GM19193 (cell line): Measurements from ENCODE around the gene GRM1.

ENCODE experiments used
- POLR2A ChIP-seq: IDR thresholded peaks from 4 replicates; pipeline ENCODE4 v1.6.1; 2011; ENCODE audit not compliant: insufficient read depth, insufficient read length; ENCODE audit errors: extremely low read depth

Gene GRM1

DNA sequence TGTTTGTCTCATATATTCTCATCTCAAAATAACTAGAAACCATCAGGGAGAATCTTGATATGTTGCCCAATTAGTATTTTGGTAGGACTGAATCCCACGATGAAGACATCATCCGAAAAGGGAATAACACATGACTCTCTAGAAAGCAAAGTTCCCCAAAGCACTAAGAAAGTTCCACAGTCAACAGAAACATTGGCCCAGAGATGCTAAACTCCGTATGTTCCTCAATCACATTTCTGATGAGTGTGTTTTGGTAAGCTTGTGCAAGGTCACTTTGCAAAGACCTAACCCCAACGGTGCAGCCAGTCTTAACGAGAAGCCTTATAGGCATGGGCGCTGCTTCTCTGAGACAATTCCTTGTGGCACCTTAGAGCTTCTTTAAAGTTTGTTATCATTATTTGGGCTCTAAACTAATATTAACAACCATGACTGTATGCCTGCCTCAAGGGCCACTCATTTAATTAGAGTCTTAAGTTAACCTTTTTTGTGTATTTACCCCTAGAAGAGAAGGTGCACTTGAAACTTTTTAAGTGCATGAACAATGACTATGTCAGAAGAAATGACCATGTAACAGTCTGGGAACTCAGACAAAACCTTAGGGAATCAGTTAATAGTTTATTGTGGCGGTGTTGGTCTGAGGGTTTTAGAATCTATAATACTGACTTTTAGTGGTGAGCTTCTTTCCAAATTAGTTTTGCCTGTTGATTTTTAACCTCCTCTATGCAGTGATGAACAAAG, 312.8 kb downstream of the GRM1 start:
- TF ChIP-seq POLR2A, result no peak

GRCh38 chr6:146345598-146345997, 316.7 kb downstream of the GRM1 start:
- TF ChIP-seq POLR2A, result no peak

DNA sequence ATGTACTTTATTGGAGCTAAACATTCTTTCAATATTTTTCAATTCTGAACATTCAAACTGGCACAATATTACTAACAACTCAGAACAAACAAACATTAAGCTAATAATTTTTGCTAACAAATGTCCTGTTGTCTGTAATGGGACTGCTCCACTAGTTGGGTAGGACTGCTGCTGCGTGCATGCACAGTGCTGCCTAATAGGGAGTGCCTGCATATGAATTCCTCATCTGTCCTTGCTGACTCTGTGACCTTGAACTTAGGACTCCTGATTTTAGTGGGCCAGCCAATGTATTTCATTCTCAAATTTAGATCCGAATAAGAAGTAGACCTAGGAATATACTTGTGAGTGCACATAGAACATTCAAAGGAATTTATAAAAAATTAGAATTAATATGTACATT, 318.2 kb downstream of the GRM1 start:
- no peak for TF ChIP-seq POLR2A

DNA sequence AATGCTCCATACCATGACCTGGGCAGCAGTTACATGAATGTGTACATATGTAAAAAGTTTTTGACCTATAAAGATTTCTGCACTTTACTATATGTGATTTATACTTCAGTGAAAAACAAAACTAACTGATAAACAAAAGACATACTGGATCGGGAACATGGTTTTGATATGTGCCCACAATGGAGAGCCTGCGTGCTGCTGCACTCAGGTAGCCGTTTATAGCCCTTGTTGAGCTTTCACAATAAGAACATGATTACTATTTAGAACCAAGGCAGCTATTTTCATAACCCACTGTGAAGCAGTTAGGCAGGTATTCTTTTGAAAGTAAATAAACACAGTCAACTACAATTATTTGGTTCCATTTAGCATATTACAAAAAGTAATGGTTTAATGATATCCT, 318.8 kb downstream of the GRM1 start:
- no peak for TF ChIP-seq POLR2A

GRCh38 chr6:146351018-146351417, 322.2 kb downstream of the GRM1 start:
- no peak for TF ChIP-seq POLR2A

DNA sequence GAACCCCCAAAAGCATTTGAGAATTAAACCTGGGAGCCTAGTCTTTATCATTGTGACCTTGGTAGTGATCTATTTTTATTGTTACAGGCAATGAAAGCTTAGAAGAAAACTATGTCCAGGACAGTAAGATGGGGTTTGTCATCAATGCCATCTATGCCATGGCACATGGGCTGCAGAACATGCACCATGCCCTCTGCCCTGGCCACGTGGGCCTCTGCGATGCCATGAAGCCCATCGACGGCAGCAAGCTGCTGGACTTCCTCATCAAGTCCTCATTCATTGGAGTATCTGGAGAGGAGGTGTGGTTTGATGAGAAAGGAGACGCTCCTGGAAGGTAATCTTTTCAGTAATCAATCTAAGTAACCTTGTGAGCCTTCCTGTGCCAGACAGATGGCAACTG, 323.3 kb downstream of the GRM1 start:
- TF ChIP-seq POLR2A, result no peak

GRCh38 chr6:146354451-146354850, 325.6 kb downstream of the GRM1 start:
- TF ChIP-seq POLR2A, result no peak

DNA sequence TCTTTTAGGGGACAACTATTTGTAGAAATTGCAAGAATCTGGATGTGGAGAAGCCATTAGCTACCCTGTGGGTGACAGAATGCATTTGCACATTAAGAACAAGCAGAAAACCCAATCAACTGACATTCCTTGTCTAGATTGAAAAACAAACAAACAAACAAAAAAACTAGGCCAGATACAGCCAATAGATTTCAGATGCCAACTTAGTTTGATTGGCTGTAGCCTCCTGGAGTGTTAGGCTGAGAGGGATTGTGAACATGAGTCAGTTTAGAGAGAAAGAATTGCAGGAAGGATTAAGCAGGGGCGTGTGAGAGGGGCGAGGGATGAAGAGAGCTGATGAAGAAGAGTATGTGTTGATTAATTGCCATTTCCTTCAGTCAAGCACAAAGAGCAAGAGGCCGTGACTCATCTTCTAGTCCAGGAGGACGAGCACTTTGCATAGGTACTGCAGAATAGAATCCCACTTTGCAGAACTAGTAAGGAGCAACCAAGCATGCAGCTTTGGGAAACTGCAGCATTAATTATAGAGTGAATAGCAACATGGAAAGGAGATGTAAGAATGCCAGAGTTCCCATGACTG, 326.7 kb downstream of the GRM1 start:
- TF ChIP-seq POLR2A, result no peak

DNA sequence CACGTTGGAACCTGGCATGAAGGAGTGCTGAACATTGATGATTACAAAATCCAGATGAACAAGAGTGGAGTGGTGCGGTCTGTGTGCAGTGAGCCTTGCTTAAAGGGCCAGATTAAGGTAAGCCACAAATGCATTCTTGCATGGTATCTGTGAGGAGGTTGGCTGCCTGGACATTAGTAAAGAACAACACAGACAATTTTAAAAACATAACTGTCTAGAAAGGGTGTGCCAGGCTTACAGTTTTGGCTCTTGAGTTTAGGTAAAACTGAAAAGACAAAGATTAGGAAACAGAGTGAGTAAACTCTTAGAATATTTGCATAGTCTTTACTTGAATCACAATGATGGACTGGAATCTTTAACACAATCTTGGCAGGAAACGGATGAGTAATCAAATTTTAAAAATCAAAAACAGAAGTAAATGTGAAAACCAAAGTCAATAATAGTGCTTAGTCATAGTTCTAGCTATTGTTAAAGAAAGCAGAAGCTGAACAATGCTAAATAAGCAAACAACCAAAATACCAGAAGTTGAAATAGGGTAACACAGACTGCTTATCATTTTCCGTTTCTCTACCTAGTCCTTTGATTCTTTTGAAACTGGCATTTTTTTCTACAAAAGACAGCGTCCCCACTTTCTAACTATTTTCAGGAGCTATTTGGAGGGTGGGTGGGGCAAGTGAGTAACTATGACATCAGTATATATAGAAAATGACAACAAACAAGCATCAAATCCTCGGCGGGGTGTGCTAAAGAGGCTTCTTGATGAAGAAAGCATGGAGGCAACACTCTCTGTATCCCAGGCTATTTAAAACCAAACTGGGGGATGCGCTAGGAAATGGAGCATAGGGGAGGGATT, 328.9 kb downstream of the GRM1 start:
- no peak for TF ChIP-seq POLR2A

DNA sequence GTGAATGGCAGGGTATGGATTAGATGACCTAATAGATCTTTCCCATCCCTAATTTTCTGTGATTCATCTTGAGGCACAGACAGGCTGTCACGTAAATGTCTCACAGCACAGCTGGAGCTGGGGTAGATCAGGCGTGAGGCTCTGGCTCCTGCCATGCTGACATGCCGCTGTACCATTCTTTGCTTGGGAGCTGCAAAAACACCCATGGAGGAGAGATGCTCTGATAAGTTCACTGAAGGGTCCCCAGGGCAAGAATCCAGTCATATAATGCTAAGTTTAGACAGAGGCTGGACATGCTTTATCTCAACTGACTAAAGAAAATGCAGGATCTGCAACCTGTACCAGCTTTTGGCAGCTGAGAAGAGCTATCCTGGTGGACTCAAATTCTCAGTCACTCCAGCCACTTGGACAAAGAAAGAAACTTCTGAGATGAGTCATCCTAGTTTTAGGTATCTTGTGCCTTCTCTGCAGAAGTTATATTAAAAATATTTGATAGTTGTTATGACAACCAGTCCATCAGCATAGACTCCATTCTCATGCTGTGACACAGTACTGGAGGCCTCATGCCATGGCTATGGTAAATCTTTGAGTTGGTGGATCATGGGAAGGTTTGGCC, 329.7 kb downstream of the GRM1 start:
- TF ChIP-seq POLR2A, result no peak

DNA sequence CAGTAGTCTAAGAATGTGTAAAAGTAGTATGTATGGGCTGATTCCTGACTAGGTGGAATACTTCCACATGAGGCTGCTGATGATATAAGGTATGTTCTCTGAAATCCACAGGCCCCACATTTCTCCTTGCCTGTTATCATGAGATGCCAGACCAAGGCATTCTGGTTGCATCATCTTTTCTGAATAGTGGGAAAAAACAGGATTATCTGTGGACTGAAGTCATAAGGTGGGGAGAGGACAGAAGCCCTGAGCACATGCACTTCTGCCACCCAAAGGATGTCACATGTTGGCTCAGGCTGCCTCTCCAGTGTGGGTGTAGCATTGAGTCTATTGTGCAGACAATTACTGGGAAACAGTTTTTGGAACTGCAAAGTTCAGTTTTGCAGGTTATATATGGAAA, 330.3 kb downstream of the GRM1 start:
- TF ChIP-seq POLR2A, result no peak

DNA sequence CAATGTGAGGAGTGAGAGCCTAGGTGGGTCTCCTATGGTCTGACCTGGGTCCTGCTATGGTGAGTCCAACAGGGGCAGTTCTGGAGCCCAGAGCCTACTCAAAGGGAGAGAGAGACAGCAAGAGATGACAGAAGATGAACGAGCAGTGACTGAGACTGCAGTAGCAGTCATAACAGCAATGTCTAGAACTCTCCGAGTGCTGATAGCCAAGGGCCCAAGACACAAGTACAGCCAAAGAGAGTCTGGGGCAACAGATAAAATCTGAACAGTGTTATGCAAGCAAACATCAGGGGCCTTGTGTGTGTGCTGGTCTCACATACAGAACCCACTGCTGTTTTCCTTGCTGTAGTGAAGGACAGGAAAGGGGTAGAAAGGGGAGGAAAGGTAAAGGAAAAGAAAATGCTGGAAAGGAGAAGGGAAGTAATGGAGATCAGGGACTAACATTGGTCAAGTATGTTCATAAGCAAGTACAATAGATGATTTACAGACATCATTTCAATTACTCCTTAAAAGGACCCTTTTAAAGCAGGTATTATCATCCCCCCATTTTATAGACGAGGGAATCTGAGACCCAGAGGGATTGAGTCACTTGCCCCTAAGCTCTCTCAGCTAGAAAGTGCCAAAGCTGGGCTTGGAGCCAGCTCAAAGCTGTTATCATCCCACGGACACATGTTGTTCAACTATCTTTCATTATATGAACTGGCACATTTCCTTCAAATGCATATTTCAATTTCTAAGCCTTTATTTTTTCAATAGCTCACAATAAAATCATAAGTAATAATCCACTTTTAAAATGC, 332.5 kb downstream of the GRM1 start:
- TF ChIP-seq POLR2A, result no peak

- no peak for TF ChIP-seq POLR2A
These were observed 335.2 kb downstream of the GRM1 start for GRCh38 chr6:146363838-146364607.

- TF ChIP-seq POLR2A, result no peak
These were observed 336.1 kb downstream of the GRM1 start for GRCh38 chr6:146364816-146365594.

DNA sequence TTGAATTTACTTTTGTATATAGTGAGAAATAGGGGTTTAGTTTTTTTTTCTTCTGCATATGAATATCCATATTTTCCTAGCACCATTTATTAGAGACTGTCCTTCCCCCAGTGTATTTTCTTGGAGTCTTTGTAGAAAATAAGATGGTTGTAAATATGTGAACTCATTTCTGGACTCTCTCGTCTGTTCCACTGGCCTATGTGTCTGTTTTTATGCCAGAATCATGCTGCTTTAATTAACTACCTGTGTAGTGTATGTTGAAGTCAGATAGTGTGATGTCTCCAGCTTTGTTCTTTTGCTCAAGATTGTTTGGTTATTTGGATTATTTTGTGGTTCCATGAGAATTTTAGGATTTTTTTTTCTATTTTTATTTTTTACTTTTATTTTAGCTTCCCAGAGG, 338.2 kb downstream of the GRM1 start:
- TF ChIP-seq POLR2A, result no peak
